Measurements from ENCODE around the gene B3GALT4. TPM values are rescaled to one million over a fixed set of nuclear protein-coding genes. Genes with fewer than 3 reads are reported as not detected.

Gene B3GALT4
- total and polyA plus RNA-seq, 2 of the 13 experiments (the other 11 are each of a cell fraction or from before 2014, with no cell fraction given), result 0.04 to 0.27 TPM

DNA sequence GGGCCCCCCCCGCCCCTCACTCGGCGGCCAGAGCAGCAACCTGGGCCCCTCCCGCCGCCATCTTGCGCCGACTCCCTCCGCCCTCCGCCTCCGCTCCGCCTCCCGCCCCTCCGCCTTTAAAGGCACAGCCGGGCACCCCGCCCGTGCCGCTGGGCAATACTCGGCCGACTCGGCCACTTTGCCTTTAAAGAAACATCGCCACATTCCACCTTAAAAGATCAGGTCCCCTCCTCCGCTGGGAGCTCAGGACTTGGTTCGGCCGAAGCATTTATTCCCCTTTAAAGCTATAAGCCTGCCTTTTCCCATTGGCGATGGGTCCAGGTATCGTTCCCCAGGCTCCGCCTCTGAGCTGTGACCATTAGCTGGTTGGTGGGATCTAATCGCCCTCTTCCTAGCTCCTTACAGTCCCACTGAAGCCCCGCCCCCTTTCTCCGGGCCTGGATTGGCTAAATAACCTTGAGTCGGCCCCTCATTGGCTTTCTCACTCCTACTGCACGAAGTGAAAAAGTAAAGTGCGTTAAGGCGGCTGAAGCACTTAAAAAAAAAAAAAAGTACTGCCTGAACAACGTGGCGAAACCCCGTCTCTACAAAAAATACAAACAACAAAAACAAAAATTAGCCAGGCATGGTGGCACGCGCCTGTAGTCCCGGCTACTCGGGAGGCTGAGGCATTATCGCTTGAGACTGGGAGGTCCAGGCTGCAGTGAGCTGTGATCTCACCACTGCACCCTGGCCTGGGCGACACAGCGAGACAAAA, 40.9 kb downstream of the B3GALT4 start, which contains the start of gene ZBTB22 (continued):
- TF ChIP-seq, protein P1, sequence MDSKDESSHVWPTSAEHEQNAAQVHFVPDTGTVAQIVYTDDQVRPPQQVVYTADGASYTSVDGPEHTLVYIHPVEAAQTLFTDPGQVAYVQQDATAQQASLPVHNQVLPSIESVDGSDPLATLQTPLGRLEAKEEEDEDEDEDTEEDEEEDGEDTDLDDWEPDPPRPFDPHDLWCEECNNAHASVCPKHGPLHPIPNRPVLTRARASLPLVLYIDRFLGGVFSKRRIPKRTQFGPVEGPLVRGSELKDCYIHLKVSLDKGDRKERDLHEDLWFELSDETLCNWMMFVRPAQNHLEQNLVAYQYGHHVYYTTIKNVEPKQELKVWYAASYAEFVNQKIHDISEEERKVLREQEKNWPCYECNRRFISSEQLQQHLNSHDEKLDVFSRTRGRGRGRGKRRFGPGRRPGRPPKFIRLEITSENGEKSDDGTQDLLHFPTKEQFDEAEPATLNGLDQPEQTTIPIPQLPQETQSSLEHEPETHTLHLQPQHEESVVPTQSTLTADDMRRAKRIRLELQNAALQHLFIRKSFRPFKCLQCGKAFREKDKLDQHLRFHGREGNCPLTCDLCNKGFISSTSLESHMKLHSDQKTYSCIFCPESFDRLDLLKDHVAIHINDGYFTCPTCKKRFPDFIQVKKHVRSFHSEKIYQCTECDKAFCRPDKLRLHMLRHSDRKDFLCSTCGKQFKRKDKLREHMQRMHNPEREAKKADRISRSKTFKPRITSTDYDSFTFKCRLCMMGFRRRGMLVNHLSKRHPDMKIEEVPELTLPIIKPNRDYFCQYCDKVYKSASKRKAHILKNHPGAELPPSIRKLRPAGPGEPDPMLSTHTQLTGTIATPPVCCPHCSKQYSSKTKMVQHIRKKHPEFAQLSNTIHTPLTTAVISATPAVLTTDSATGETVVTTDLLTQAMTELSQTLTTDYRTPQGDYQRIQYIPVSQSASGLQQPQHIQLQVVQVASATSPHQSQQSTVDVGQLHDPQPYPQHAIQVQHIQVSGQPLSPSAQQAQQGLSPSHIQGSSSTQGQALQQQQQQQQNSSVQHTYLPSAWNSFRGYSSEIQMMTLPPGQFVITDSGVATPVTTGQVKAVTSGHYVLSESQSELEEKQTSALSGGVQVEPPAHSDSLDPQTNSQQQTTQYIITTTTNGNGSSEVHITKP (CRISPR knock-in tag; IDR thresholded peaks at IDR 0.05; ENCODE audit: low read depth), result peak; percentile 89; the same call in 1 of the 2 replicates
- TF ChIP-seq, protein P2, sequence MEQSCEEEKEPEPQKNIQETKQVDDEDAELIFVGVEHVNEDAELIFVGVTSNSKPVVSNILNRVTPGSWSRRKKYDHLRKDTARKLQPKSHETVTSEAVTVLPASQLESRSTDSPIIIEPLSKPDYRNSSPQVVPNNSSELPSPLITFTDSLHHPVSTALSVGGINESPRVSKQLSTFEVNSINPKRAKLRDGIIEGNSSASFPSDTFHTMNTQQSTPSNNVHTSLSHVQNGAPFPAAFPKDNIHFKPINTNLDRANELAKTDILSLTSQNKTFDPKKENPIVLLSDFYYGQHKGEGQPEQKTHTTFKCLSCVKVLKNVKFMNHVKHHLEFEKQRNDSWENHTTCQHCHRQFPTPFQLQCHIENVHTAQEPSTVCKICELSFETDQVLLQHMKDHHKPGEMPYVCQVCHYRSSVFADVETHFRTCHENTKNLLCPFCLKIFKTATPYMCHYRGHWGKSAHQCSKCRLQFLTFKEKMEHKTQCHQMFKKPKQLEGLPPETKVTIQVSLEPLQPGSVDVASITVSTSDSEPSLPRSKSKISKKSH (CRISPR knock-in tag; IDR thresholded peaks at IDR 0.05; ENCODE audit: borderline replicate concordance), result no peak
- TF ChIP-seq, protein P3, sequence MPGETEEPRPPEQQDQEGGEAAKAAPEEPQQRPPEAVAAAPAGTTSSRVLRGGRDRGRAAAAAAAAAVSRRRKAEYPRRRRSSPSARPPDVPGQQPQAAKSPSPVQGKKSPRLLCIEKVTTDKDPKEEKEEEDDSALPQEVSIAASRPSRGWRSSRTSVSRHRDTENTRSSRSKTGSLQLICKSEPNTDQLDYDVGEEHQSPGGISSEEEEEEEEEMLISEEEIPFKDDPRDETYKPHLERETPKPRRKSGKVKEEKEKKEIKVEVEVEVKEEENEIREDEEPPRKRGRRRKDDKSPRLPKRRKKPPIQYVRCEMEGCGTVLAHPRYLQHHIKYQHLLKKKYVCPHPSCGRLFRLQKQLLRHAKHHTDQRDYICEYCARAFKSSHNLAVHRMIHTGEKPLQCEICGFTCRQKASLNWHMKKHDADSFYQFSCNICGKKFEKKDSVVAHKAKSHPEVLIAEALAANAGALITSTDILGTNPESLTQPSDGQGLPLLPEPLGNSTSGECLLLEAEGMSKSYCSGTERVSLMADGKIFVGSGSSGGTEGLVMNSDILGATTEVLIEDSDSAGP (CRISPR knock-in tag; IDR thresholded peaks at IDR 0.05; ENCODE audit: borderline replicate concordance), result peak; percentile 99
- TF ChIP-seq NONO (IDR thresholded peaks at IDR 0.05), result no peak
- peak; percentile 62; the same call in 1 of the 2 replicates for TF ChIP-seq NONO (CRISPR knock-in tag; conservative IDR thresholded peaks at IDR 0.05)
- TF ChIP-seq SP140L (CRISPR knock-in tag; IDR thresholded peaks at IDR 0.05; ENCODE audit: borderline replicate concordance), result 0 out of 2 replicates have a peak, but pooled peaks have one; percentile 19
- TF ChIP-seq ETV6 (CRISPR knock-in tag; conservative IDR thresholded peaks at IDR 0.05), result 0 out of 2 replicates have a peak, but pooled peaks have one; percentile 39
- TF ChIP-seq RELA (CRISPR knock-in tag; IDR thresholded peaks at IDR 0.05), result peak; percentile 54; the same call in 1 of the 2 replicates
- TF ChIP-seq, protein P4, sequence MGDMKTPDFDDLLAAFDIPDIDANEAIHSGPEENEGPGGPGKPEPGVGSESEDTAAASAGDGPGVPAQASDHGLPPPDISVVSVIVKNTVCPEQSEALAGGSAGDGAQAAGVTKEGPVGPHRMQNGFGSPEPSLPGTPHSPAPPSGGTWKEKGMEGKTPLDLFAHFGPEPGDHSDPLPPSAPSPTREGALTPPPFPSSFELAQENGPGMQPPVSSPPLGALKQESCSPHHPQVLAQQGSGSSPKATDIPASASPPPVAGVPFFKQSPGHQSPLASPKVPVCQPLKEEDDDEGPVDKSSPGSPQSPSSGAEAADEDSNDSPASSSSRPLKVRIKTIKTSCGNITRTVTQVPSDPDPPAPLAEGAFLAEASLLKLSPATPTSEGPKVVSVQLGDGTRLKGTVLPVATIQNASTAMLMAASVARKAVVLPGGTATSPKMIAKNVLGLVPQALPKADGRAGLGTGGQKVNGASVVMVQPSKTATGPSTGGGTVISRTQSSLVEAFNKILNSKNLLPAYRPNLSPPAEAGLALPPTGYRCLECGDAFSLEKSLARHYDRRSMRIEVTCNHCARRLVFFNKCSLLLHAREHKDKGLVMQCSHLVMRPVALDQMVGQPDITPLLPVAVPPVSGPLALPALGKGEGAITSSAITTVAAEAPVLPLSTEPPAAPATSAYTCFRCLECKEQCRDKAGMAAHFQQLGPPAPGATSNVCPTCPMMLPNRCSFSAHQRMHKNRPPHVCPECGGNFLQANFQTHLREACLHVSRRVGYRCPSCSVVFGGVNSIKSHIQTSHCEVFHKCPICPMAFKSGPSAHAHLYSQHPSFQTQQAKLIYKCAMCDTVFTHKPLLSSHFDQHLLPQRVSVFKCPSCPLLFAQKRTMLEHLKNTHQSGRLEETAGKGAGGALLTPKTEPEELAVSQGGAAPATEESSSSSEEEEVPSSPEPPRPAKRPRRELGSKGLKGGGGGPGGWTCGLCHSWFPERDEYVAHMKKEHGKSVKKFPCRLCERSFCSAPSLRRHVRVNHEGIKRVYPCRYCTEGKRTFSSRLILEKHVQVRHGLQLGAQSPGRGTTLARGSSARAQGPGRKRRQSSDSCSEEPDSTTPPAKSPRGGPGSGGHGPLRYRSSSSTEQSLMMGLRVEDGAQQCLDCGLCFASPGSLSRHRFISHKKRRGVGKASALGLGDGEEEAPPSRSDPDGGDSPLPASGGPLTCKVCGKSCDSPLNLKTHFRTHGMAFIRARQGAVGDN (CRISPR knock-in tag; IDR thresholded peaks at IDR 0.05), result peak; percentile 62
- TF ChIP-seq ISL2 (CRISPR knock-in tag; IDR thresholded peaks at IDR 0.05), result peak; percentile 29; the same call in 1 of the 2 replicates
- no peak for TF ChIP-seq SAFB2 (CRISPR knock-in tag; IDR thresholded peaks at IDR 0.05; ENCODE audit: borderline replicate concordance, low read depth)
